HG03066 (cell line): ENCODE measurements around the gene CLINT1.

ENCODE experiments used
- ATAC-seq: cut with Tn5 transposase; IDR thresholded peaks from one replicate; pipeline ENCODE4 v1.9.1; 2021; ENCODE audit warnings: low read depth; ENCODE audit not compliant: unreplicated experiment

Gene CLINT1

GRCh38 chr5:157766442-157766841 lies 92.5 kb downstream of the CLINT1 start:
- ATAC-seq, result no peak

GRCh38 chr5:157764531-157764930 lies 94.4 kb downstream of the CLINT1 start:
- ATAC-seq, result no peak

GRCh38 chr5:157761690-157762621 lies 97.0 kb downstream of the CLINT1 start:
- ATAC-seq, result peak; percentile 72

- no peak for ATAC-seq
These were observed 100.2 kb downstream of the CLINT1 start for GRCh38 chr5:157758706-157759105.

- ATAC-seq, result no peak
These were observed 102.8 kb downstream of the CLINT1 start for GRCh38 chr5:157756122-157756521.

- no peak for ATAC-seq
These were observed 108.6 kb downstream of the CLINT1 start for GRCh38 chr5:157750320-157750719.

- no peak for ATAC-seq
These were observed 109.5 kb downstream of the CLINT1 start for GRCh38 chr5:157749462-157749799.

GRCh38 chr5:157748760-157749461 lies 110.0 kb downstream of the CLINT1 start:
- no peak for ATAC-seq

- no peak for ATAC-seq
These were observed 110.9 kb downstream of the CLINT1 start for GRCh38 chr5:157747766-157748700.

- no peak for ATAC-seq
These were observed 111.7 kb downstream of the CLINT1 start for GRCh38 chr5:157747173-157747740.

- ATAC-seq, result no peak
These were observed 113.9 kb downstream of the CLINT1 start for GRCh38 chr5:157745041-157745456.

GRCh38 chr5:157744051-157745011 lies 114.6 kb downstream of the CLINT1 start:
- peak; percentile 39 for ATAC-seq

- ATAC-seq, result peak; percentile 81
These were observed 115.5 kb downstream of the CLINT1 start, which contains the start of gene LSM11 for GRCh38 chr5:157743163-157744050. Gene LSM11 (plus strand): TSS chr5:157743712. CDS start chr5:157743751, 39 bp downstream.

- ATAC-seq, result no peak
These were observed 117.8 kb downstream of the CLINT1 start for GRCh38 chr5:157741131-157741530.

GRCh38 chr5:157740229-157740610 lies 118.7 kb downstream of the CLINT1 start:
- no peak for ATAC-seq

GRCh38 chr5:157739388-157740228 lies 119.3 kb downstream of the CLINT1 start:
- no peak for ATAC-seq

GRCh38 chr5:157735991-157736390 lies 123.0 kb downstream of the CLINT1 start:
- ATAC-seq, result no peak
